Measurements from ENCODE around the gene NKX2-4. TPM values are rescaled to one million over a fixed set of nuclear protein-coding genes. Genes with fewer than 3 reads are reported as not detected.

The NKX2-4 gene
- total RNA-seq, 1 experiment from 2014 or later: 0.15 TPM

- peaks cover 3% of the 10 kb centered on the region; the same call in 1 of the 2 replicates for H3K4me1 ChIP-seq (ENCODE audit: insufficient read depth, low read length)
- H3K36me3 Mint-ChIP-seq (ENCODE audit: insufficient read depth in 1 of 3, low read depth in 3 of 3): no peaks in the 10 kb centered on the region
- no peaks in the 10 kb centered on the region for H3K9me3 Mint-ChIP-seq
- peaks cover 4% of the 10 kb centered on the region for H3K27me3 Mint-ChIP-seq (ENCODE audit: low read depth)
- no peaks in the 10 kb centered on the region for H3K27me3 ChIP-seq (ENCODE audit: insufficient read depth, low read length)
- H2AK5ac ChIP-seq (ENCODE audit: insufficient read length, low read length): no peak overlapping the region
- no peak overlapping the region for H2BK20ac ChIP-seq (ENCODE audit: low read depth, low read length, poor library complexity, severe bottlenecking)
- H2AFZ ChIP-seq (ENCODE audit: low read length): no peak overlapping the region
- no peak overlapping the region for H3K56ac ChIP-seq (ENCODE audit: insufficient read length, low read depth, low read length)
- H4K91ac ChIP-seq (ENCODE audit: insufficient read length, low read depth, low read length): no peak overlapping the region
- H3K9me3 ChIP-seq (ENCODE audit: control insufficient read depth, low read depth, low read length): no peaks in the 10 kb centered on the region
- no peak for DNase-seq
- H4K8ac ChIP-seq (replicated peaks; ENCODE audit: insufficient read length, low read depth, low read length): no peak overlapping the region
- H3K14ac ChIP-seq (ENCODE audit: insufficient read depth, low read length): no peak overlapping the region
- no peak overlapping the region for H3K27ac Mint-ChIP-seq
- no peak overlapping the region for H3K4ac ChIP-seq (ENCODE audit: low read depth, low read length)
- H3K79me1 ChIP-seq (ENCODE audit: insufficient read depth, low read depth, low read length, poor library complexity, severe bottlenecking): no peaks in the 10 kb centered on the region
- H3K18ac ChIP-seq (ENCODE audit: insufficient read length, low read depth, low read length): no peak overlapping the region
- no peak overlapping the region for H3K27ac ChIP-seq (ENCODE audit: insufficient read length, low read depth, low read length)
- H4K20me1 ChIP-seq (ENCODE audit: control insufficient read depth, insufficient read depth, insufficient read length): no peaks in the 10 kb centered on the region
- no peak overlapping the region for H3T11ph ChIP-seq (ENCODE audit: low read length)
- no peak for TF ChIP-seq CTCF (conservative IDR thresholded peaks at IDR 0.05)
- no peak overlapping the region for H2BK15ac ChIP-seq (ENCODE audit: low read depth, low read length)
- WGBS (ENCODE audit: extremely low coverage, insufficient read length, low lambda C conversion rate): no CpG with 5 or more reads among the region's 4 CpGs
- no peak overlapping the region for H3K23ac ChIP-seq (ENCODE audit: insufficient read length, low read depth, low read length)
- H3K4me1 Mint-ChIP-seq: peaks cover 6% of the 10 kb centered on the region in 2 experiments
- no peak overlapping the region for H3K9ac ChIP-seq (ENCODE audit: extremely low read depth, insufficient read length, low read length)
- H2BK5ac ChIP-seq (ENCODE audit: insufficient read length, low read length): no peak overlapping the region
- H3K79me2 ChIP-seq (ENCODE audit: insufficient read depth, low read length): no peaks in the 10 kb centered on the region
- no peak overlapping the region for H4K5ac ChIP-seq (ENCODE audit: insufficient read length, low read depth, low read length)
- H2BK120ac ChIP-seq (ENCODE audit: low read depth, low read length, poor library complexity, severe bottlenecking): no peak overlapping the region
- no peak overlapping the region for H3K4me3 Mint-ChIP-seq
- no peaks in the 10 kb centered on the region for H3K23me2 ChIP-seq (ENCODE audit: insufficient read length, low read depth, low read length, poor library complexity, severe bottlenecking)
- H3K4me2 ChIP-seq (ENCODE audit: insufficient read depth, insufficient read length, low read length): no peak overlapping the region
- H2BK12ac ChIP-seq (ENCODE audit: insufficient read length, low read depth, low read length): no peak overlapping the region
Measured at GRCh38 chr20:21436205-21436604, 38.9 kb upstream of the NKX2-4 start.

Data from H9 (cell line).